HG03175 (cell line): Measurements from ENCODE around the gene FNDC5.

Experiments used
- ATAC-seq: cut with Tn5 transposase; IDR thresholded peaks from one replicate; pipeline ENCODE4 v1.9.1; 2021; ENCODE audit warnings: mild to moderate bottlenecking, moderate library complexity; ENCODE audit not compliant: unreplicated experiment

Gene FNDC5

DNA sequence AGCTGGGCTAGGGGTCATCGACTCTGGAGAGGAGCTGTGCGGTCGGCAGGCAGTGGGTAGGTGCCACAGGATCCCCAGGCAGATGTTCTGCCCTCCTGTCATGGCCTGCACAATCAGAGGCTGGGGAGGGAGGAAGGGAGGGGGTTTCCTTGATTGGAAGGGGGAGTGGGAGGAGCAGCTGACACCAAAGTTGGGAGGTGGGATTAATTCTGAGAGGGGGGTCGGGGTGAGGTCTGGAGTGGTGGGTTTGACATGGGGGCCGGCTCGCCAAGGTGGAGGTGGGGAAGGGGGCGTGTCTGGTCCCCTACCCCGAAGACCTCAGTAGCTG lies 14.9 kb upstream of the FNDC5 start:
- no peak for ATAC-seq

DNA sequence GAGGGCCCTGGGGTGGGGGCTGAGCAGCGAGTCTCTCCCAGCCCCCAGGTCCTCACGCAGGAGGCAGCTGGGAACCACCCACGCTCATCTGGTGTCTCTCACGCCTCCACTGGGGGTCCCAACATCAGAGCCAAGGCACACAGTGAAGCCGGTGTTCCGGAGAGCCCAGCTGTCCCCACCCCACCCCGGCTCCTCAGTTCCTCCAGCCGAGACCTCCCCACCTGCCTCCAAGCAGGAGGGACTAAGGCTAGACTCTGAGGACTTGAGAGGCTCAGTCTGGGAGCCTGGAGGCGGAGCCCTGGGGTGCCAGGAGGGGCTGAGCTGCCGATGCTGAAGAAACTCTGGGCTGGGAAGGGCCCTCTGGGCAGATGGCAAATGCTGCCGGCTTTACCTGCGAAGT lies 14.0 kb upstream of the FNDC5 start:
- ATAC-seq = no peak

DNA sequence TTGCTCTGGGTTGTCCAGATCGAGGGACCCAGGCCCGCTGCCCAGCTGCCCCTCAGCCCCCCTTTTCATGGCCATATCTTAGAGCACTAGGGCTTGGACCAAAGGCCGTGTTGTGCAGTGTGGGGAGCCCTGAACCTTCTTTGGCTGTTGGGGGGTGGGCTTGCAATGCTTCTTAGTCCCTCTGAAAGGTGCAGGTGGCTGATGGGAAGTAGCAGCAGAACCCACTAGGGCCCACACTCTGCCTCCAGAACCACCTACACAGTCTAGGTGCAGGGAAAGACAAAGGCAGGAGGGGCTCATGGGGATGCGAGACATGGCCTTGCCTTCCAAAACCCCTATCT lies 13.3 kb upstream of the FNDC5 start:
- no peak for ATAC-seq

DNA sequence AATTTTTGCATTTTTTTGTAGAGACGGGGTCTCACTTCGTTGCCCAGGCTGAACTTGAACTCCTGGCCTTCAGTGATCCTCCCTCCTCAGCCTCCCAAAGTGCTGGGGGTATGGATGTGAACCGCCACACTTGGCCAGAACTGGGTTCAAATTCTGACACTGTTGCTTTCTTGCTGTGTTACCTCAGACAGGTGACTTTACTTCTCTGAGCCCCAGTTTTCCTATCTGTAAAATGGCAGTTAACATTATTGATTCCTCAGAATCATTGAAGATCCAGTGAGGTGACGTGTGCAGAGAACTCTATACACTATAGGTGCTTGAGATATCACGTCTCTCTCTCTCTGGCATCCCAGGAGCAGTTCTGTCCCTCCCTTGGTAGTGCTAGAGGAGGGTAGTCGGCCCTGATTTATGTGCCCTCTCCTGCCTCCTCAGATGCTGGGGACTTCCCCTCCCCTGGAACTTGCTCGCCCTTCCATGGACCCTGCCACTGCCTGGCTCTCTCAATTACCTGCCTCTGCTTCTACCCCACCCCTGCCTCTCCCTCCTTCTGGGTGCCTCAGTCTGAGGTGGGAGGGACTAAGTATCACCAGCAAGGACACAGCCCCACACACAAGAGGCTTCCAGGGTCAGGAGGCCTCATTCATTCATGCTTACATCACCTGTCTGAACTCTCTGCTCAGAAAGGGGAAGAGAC lies 12.8 kb upstream of the FNDC5 start:
- ATAC-seq = no peak

DNA sequence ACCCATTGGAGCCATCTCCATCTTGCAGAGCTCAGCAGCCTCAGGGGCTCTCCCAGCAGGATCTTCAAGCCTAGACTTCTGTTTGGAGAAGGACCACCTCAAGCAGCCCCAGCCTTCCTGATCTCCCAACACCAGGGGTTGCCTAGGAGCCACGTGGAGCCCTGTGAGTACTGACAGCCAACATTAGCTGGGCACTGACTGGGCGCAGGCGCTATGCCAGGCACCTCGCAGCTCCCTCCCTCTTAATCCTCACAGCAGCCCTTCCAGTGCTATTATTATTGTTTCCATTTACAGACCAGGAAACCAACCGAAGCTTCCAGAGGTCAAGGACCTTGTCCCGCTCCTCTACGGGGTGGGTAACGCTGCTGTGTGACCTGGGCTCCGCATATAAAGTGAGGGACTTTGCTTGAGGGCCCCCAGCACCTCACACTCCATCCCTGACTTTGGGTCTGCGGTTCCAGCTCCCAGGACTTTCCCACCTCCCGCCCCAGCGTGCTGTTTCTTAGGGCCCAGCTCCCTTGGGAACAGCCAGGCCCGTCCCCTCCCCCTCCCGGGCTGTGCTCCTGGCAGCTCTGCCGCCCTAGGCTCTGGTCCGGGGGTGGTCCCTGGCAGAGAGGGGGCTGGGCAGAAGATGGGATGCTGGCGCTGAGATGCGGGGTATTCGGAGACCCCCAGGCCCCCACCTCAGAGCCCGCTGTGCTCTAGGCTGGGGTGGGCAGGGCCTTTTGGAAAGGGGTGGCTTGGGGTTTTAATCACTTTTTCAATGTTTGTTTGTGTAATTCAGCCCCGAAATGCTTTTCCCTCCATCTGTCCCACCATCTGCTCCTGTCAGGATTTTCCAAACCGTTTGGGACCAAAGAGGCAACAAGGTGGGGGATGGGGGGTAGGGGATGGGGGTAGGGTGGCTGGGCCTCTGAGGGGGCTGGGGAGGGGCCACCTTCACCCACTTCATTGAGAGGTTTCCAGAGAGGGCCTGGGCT lies 11.4 kb upstream of the FNDC5 start:
- ATAC-seq = no peak

DNA sequence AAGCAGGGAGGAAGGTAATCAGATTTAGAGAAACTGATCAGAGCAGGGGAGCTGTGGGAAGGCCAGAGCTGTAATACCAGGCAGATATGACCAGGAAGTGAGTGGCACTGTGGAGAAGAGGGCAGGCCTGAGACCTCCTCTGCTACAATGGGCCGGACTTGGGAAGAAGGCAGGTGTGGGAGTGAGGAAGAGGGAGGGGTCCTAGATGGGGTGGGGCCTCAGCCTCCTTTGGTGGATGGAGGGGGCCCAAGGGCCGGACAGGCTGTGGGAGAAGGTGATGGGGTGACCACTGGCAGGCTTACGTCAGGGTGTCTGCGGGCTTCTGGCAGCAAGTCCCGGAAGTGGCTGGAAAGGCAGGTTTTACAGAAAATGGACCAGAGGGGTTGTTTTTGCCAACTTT lies 10.6 kb upstream of the FNDC5 start:
- ATAC-seq = no peak

DNA sequence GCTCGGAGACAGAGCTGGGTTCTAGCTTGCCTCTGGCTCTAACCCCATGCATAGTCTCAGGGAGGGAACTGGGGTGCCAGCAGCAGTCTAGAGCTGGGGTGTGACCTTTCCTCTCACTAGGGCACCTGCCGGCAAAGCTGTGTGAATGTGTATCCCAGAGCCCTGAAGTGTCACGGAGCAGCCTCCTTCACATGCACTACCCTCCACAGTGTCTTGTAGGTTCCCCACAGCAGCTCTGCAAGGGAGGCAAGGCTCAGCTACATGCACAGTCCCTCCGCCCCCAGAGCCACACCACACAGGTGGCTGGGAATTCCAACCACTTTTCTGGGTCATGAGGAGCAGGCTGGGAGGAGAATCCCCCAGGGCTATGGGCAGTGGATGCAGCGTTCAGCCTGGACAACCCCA lies 7.9 kb upstream of the FNDC5 start:
- ATAC-seq = no peak

DNA sequence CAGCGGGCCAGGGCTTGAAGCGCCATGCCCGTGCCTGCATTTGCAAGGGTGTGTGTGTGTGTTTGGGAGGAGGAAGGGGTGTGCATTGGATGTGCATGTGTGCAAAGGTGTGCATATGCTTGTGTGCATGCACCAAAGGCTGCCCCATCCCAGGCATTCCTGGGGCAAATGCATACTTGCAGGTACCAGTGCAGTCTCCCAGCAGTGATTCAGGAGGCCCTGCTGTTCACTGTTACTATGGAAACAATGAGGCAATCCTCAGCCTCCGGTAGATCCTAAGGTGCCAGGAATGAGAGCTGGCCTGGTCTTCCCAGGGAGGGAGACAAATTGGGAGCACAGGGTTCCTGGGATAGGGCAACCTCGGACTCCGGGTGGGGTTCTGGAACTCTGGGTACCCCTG lies 7.5 kb upstream of the FNDC5 start:
- no peak for ATAC-seq

DNA sequence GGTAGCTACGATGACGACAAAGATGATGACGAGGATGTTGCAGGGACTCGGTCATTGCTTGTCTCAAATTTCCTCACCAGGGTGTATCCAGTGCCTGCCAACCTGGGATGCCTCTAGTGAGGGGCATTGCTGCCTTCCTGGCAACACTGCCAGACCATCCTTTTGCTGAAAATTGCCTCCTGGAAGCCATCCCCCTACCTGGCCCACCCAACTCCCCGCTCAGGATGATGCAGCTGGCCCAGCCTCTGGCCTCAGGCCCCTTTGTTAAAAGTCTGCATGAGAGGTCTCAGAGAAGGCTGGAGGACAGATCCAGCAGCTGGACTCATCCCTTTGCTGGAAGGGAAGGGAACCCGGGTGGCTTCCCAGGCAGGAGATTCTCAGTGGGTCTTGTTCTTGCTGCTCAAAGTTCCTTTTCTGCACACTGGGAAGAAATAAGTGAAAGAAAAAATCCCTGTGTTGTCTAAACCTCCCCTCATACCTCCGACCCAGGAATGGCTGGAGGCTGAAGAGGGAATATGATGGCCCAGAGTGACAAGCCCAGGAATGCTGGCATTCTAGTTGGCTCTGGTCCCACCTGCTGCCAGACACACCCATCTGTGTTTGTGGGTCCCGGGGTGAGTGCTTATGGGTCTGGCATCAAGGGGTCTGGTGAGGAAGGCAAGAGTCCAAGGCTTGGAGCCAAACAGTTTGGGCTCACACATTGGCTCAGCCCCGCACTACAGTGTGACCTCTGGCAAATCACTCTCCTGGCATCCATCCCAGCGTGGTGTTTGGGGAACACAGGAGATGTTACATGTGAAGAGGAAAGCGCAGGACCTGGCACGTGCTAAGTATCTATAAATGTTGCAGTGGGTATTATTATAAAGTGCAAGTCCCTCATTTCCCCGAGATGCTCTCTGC lies 6.7 kb upstream of the FNDC5 start:
- no peak for ATAC-seq

DNA sequence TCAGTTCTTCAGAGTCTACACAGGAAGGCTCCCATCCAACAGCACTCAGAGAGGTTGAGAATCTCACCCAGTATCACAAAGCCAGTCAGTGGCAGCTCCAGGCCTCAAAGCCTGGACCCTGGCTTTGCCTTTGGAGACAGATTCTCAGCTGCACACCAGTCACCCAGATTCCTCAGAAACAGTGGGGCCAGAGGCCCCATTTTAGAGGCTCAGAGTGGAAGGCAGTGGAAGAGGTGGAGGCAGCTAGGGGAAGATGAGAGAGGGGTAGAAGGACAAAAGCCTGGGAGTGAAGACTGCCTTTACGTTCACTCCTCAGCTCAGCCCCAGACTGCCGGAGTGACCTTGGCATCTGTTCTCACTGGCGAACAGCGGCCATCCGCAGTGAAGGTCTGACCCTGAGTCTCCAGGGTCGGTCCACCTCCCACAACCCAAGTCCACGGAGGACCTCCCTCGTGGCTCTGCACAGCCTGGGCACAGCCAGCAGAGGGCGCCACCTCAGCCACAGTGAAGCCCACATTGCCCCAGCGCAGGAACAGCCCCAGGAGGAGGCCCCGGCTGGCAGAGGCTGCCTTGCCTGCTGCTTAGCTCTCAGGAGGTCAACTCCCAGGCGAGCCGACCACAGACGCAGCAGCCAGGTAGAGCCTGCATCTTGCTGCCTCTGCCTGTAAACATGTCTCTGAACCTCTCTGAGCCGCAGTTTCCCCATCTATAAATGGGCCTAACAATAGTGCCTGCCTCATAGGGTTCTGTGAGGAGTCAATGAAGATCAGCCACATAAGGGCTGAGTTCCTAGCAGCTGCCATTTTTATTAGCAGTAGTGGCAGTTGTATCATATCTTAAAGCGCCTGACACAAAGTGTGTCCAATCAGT lies 5.9 kb upstream of the FNDC5 start:
- no peak for ATAC-seq

DNA sequence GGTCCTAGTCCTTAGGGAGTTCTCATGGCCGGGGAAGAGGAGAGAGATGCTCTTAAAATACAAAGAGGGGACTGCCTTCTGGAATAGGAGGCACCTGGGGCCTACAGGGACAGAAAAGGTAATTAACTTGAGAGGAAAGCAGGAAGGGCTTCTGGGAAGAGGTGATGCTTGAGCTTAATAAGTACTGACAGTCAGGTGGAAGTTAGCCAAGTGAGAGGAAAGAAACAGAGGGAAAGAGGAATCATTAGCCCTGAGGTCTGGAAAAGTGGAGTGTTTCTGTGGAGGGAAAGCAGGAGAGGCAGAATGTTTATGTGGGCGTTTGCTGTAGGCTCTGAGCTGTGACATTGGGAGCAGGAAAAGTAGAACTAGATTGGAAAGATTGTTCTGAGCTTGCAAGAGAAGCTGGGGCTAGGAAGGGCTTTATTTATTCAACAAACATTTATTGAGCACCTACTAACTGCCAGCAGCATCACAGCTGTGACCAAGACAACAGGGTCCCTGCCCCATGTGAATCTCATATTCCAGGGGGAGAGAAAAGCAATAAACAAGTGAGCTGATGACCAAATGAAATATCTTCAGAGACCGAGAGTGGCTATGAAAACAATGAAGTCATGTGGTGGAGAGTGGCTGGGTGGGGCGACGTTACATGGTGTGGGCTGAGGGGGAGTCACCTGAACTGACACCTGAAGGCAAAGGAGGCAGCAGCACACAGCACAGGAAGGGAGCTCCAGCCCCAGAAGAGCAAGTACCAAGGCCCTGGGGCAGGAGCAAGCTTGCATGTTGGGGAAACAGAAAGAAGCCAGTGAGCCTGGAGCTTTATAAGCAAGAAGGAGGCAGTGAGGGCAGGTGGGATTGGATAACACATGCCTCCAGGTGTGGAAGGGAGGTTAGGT lies 4.4 kb upstream of the FNDC5 start:
- ATAC-seq = no peak

DNA sequence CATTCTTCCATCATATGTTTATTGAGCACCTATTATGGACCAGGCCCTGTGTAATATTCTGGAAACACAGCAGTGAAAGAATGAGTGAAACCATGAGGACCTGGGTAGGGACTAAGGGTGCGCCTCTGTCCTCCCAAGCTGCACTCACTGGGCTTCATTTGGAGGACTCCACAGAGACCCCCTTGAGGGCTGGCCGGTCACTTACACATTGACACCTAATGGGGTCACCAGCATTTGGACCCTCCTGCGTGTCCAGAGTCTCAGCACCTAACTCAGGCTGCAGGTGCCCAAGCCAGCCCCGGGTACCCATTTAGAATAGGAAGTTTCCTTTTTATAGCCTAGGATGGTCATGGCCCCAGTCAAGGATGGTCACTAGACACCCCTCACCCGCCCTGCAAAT lies 2.8 kb upstream of the FNDC5 start:
- ATAC-seq = no peak

DNA sequence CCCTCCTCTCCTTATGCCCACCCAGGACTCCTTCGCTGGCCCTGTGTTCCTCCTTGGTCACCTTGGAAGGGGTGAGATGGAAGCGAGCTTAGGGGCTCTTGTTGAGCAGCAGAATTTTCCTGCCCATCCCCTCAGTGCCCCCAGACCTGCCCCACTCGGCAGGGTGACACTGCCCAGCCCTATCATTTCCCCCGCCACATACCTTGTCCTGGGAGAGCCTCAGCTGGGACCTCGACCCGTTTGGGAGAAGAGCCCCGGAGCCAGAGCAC lies 1.4 kb upstream of the FNDC5 start:
- ATAC-seq = no peak

DNA sequence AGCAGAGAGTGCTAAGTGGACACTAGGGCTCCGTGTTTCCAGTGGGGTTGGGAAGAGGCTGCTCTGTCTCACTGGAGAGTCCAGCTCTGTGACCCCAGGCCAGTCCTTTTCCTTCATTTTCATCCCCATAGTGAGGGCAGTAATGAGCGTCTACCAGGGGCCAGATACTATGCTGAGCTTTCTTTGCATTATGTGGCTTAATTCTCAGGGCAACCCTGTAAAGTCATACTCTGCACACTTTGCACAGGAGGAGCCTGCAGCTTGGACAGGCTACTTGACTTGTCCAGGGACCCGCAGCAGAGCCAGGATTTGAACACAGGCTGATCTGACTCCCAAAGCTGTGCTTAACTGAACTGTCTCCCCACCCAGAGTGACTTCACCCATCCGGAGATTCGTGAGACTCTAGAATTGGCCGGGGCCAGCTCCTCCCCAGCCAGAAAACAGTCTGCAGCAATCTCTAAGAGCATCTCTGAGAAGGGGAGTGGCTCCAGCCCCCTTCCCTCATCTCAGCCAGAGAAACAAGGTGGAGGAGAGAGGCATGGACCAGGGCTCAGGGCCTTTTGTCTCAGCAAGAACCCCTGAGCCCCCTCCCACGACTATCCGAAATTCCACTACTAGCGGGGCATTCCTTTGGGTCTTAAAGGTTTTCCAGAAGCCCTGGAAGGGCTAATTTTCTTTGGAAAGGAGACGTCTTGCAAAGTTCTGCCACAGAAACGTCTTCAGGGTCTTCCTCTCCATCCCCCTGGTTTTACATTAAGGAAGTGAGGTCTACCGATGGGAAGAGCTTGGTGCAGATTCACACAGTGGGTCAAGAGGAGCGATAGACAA lies 866 bp upstream of the FNDC5 start:
- ATAC-seq = no peak

DNA sequence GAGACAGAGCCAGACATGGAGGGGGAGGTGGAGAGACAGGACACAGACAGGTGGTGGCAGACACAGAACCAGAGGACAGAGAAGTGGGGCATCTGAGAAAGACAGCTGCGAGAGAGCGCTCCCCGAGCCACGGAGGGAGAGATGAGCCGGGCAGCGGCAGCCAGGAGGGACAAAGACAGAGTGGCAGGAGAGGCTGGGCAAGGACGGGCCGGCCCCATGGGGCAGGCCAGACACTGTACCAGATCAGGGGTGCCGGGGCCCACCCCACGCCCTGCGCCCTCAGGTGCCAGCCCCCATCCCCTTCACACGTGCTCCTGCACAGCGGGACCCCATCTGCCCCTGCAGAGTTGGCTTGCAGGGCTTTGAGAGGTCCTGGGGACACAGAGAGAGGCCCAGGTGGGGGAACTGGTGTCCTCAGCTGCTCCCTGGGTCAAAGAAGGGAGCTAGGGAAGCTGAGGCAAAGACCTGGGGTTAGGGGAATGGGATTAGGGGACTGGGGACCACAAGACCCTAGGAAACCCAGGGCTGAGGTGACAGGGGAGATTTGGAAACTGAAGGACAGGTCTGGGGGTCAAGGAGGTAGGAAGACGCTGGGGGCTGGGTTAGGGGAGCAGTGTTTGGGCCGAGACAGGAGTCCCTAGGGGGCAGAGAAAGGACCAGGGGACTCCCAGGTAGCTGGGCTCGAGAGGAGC lies 643 bp downstream of the FNDC5 start:
- no peak for ATAC-seq

DNA sequence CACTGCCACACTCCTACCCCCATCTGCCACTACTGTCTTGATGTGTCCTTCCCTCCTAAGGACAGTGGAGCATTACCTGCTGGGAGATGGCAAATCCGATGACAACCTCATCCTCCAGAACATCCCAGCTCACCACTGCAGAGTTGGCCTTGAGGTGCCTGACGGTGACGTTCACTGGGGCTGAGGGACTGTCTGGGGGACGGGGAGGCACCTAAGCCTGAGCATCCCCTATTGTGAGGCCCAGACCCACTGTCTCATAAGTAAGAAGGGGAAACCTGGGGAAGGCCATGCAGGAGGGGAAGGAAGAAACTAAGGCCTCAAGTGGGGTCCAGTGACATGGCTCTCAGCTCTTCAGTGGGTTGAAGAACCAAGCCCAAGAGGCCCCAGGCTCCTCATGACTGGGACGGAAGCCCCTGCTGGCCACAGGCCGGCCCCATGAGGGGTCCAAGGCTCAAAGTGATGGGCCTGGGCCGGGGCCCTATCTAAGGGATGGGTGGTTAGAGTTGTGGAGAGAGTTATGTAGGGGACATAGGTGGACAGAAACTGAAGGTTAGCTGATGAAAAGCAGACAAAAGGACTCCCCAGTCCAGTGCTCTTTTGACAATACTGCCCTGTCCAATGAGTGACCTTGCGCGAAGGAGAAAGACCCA lies 1.8 kb downstream of the FNDC5 start:
- ATAC-seq = no peak

DNA sequence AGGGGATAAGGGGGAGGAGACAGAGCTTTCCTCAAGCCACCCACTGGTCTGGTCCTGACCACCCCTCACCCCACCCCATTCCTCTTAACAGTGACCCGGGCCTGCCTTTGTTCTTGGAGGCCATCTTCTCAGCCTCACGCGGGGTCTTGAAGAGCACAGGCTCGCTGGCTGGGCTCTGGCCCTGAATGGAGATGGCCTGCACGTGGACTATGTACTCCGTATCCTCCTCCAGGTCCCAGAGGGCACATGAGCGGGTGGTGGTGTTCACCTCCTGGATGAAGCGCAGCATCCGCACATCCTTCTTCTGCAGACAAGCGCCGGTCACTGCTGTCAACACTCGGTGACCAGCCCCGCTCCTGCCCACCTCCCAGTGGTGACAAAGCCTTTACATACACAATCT lies 2.6 kb downstream of the FNDC5 start:
- ATAC-seq = no peak

DNA sequence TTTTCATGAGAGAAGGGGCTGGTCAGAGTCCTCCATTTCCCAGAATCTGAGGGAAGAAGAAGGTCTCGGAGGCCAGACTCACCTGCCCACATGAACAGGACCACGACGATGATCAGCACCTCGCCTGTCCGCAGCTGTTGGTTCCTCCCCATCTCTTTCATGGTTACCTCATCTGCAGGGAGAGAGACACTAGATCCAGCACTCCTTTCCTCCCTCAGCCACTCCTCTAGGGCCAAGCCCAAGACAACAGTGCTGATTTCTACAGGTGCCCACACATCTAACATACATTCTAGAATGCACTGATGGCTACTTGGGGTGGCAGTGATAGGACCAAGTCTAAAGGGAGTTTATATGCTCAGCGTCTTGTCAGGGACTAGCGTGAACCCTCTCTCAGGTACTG lies 3.0 kb downstream of the FNDC5 start:
- ATAC-seq = no peak
